Astrocyte (in vitro differentiated cells and primary cell): Measurements from ENCODE around the gene NFS1. TPM values are rescaled to one million over a fixed set of nuclear protein-coding genes. Genes with fewer than 3 reads are reported as not detected.

Experiments used
- DNase-seq: peaks from one replicate; pipeline ENCODE4 v3.0.0-alpha.2; 2010; ENCODE audit warnings: low read depth
- FAIRE-seq: peaks from 2 replicates; lab custom pipeline; 2011; peaks lifted over from hg19 to GRCh38; lab: Jason Lieb, UNC
- H2AFZ ChIP-seq: 2 replicates; pipeline ENCODE4 v1.6.0; 2012; ENCODE audit warnings: low read depth, low read length, inconsistent platforms
- H3K27ac ChIP-seq: 2 replicates; pipeline ENCODE4 v1.5.1; 2011; ENCODE audit warnings: low read depth, low read length, inconsistent platforms
- H3K27me3 ChIP-seq: 2 replicates; pipeline ENCODE4 v1.6.0; 2011; ENCODE audit warnings: low read length, inconsistent platforms; ENCODE audit not compliant: insufficient read depth
- H3K36me3 ChIP-seq: 2 replicates; pipeline ENCODE4 v1.5.1; 2011; ENCODE audit warnings: low read length, inconsistent platforms; ENCODE audit not compliant: insufficient read depth
- H3K4me1 ChIP-seq: 2 replicates; pipeline ENCODE4 v1.5.1; 2011; ENCODE audit warnings: low read length, inconsistent platforms; ENCODE audit not compliant: insufficient read depth
- H3K4me2 ChIP-seq: 2 replicates; pipeline ENCODE4 v1.6.0; 2012; ENCODE audit warnings: low read length, inconsistent platforms
- H3K4me3 ChIP-seq: 2 replicates; pipeline ENCODE4 v1.5.1; 2011; ENCODE audit warnings: low read depth, mild to moderate bottlenecking, low read length, inconsistent platforms; ENCODE audit not compliant: insufficient read depth
- H3K79me2 ChIP-seq: 2 replicates; pipeline ENCODE4 v1.6.0; 2012; ENCODE audit warnings: mild to moderate bottlenecking, low read length, inconsistent platforms; ENCODE audit not compliant: insufficient read depth
- H3K9ac ChIP-seq: 2 replicates; pipeline ENCODE4 v1.6.0; 2012; ENCODE audit warnings: mild to moderate bottlenecking, low read length, inconsistent platforms
- H3K9me3 ChIP-seq: 2 replicates; pipeline ENCODE4 v1.5.1; 2012; ENCODE audit warnings: low read depth, mild to moderate bottlenecking, low read length, inconsistent platforms; ENCODE audit not compliant: insufficient read depth
- H4K20me1 ChIP-seq: 2 replicates; pipeline ENCODE4 v1.6.0; 2012; ENCODE audit warnings: low read length, inconsistent platforms; ENCODE audit not compliant: insufficient read depth
- H3K27ac Mint-ChIP-seq: one replicate; pipeline ENCODE4 v1.8.0; 2021; ENCODE audit warnings: mild to moderate bottlenecking, mixed read lengths; ENCODE audit not compliant: unreplicated experiment
- H3K27me3 Mint-ChIP-seq: one replicate; pipeline ENCODE4 v1.8.0; 2021; ENCODE audit warnings: low read depth, mixed read lengths; ENCODE audit not compliant: unreplicated experiment
- H3K36me3 Mint-ChIP-seq: one replicate; pipeline ENCODE4 v1.8.0; 2021; ENCODE audit warnings: low read depth, mixed read lengths; ENCODE audit not compliant: unreplicated experiment
- H3K4me1 Mint-ChIP-seq: one replicate; pipeline ENCODE4 v1.8.0; 2021; ENCODE audit warnings: low read depth, mixed read lengths; ENCODE audit not compliant: unreplicated experiment
- H3K4me3 Mint-ChIP-seq: one replicate; pipeline ENCODE4 v1.8.0; 2021; ENCODE audit warnings: mild to moderate bottlenecking, moderate library complexity, mixed read lengths; ENCODE audit not compliant: unreplicated experiment
- H3K9me3 Mint-ChIP-seq: one replicate; pipeline ENCODE4 v1.8.0; 2021; ENCODE audit warnings: mild to moderate bottlenecking, mixed read lengths; ENCODE audit not compliant: unreplicated experiment
- CTCF ChIP-seq: IDR thresholded peaks from 2 replicates; pipeline ENCODE4 v1.5.1; 2011; ENCODE audit warnings: low read depth, mild to moderate bottlenecking, inconsistent platforms, low read length, moderate library complexity; ENCODE audit not compliant: insufficient read depth
- EZH2 ChIP-seq: IDR thresholded peaks from 2 replicates; pipeline ENCODE4 v1.6.1; 2012; ENCODE audit warnings: mild to moderate bottlenecking, low read length, inconsistent platforms; ENCODE audit not compliant: insufficient read depth
- total RNA-seq: library from RNA; stranded (reverse); gene quantifications from 2 replicates; pipeline ENCODE4 v1.2.1, GENCODE V29; 2021

NFS1 gene
- total RNA-seq, 1 donor from 2014 or later = 30.3 TPM

GRCh38 chr20:35729283-35729807 is 30.2 kb upstream of the NFS1 start:
- peaks cover 14% of the 10 kb centered on the region for H3K36me3 Mint-ChIP-seq
- no peaks in the 10 kb centered on the region for H3K9me3 Mint-ChIP-seq
- H3K4me3 ChIP-seq = no peak overlapping the region
- no peak overlapping the region for H3K4me3 Mint-ChIP-seq
- no peak overlapping the region for H3K4me2 ChIP-seq
- DNase-seq (no peak), FAIRE-seq (no peak)
- peaks cover 95% of the 10 kb centered on the region for H4K20me1 ChIP-seq
- TF ChIP-seq CTCF (no peak), EZH2 (no peak)
- H3K27me3 Mint-ChIP-seq = no peaks in the 10 kb centered on the region
- H3K4me1 Mint-ChIP-seq = peaks cover 16% of the 10 kb centered on the region
- no peak overlapping the region for H2AFZ ChIP-seq
- H3K9ac ChIP-seq = no peak overlapping the region
- no peak overlapping the region for H3K27ac ChIP-seq
- H3K27ac Mint-ChIP-seq = no peak overlapping the region
- no peaks in the 10 kb centered on the region for H3K27me3 ChIP-seq
- H3K4me1 ChIP-seq = peaks cover under 1% of the 10 kb centered on the region
- peaks cover 92% of the 10 kb centered on the region for H3K36me3 ChIP-seq
- H3K79me2 ChIP-seq = peaks cover 97% of the 10 kb centered on the region
- no peaks in the 10 kb centered on the region for H3K9me3 ChIP-seq

- peaks cover 96% of the 10 kb centered on the region for H3K79me2 ChIP-seq
- no peak overlapping the region for H3K27ac ChIP-seq
- H3K27me3 ChIP-seq = no peaks in the 10 kb centered on the region
- H3K36me3 ChIP-seq = peaks cover 86% of the 10 kb centered on the region
- H3K9ac ChIP-seq = no peak overlapping the region
- no peaks in the 10 kb centered on the region for H3K4me1 ChIP-seq
- peaks cover 94% of the 10 kb centered on the region for H4K20me1 ChIP-seq
- H3K4me1 Mint-ChIP-seq = peaks cover 12% of the 10 kb centered on the region
- H3K9me3 Mint-ChIP-seq = no peaks in the 10 kb centered on the region
- no peaks in the 10 kb centered on the region for H3K27me3 Mint-ChIP-seq
- peaks cover 14% of the 10 kb centered on the region for H3K36me3 Mint-ChIP-seq
- H3K4me2 ChIP-seq = no peak overlapping the region
- no peak overlapping the region for H3K4me3 Mint-ChIP-seq
- TF ChIP-seq CTCF = no peak
- no peak for TF ChIP-seq EZH2
- DNase-seq (no peak), FAIRE-seq (no peak)
- no peak overlapping the region for H3K4me3 ChIP-seq
- H2AFZ ChIP-seq = no peak overlapping the region
- H3K9me3 ChIP-seq = no peaks in the 10 kb centered on the region
- H3K27ac Mint-ChIP-seq = no peak overlapping the region
Measured at GRCh38 chr20:35726842-35727711, 27.9 kb upstream of the NFS1 start.
